H9 (cell line): ENCODE measurements around the gene GRB10. TPM values are rescaled to one million over a fixed set of nuclear protein-coding genes. Genes with fewer than 3 reads are reported as not detected.

Source experiments
- DNase-seq: peaks from one replicate; pipeline ENCODE4 v3.0.0-alpha.2; 2017
- H2AFZ ChIP-seq: one replicate; pipeline ENCODE4 v1.6.1; 2013; ENCODE audit warnings: mild to moderate bottlenecking, low read length, control low read depth, moderate library complexity
- H2AK5ac ChIP-seq: 2 replicates; pipeline ENCODE4 v1.6.1; 2013; ENCODE audit warnings: low read length, control low read depth, mixed read lengths; ENCODE audit not compliant: insufficient read length
- H2BK120ac ChIP-seq: one replicate; pipeline ENCODE4 v1.6.1; 2013; ENCODE audit warnings: low read depth, mild to moderate bottlenecking, low read length, control low read depth, inconsistent platforms; ENCODE audit not compliant: poor library complexity, severe bottlenecking
- H2BK12ac ChIP-seq: 2 replicates; pipeline ENCODE4 v1.6.1; 2013; ENCODE audit warnings: low read length, control low read depth, mixed read lengths, low read depth; ENCODE audit not compliant: insufficient read length
- H2BK15ac ChIP-seq: 2 replicates; pipeline ENCODE4 v1.6.1; 2013; ENCODE audit warnings: low read depth, low read length, control low read depth
- H2BK20ac ChIP-seq: one replicate; pipeline ENCODE4 v1.6.1; 2013; ENCODE audit warnings: low read depth, mild to moderate bottlenecking, low read length, control low read depth, inconsistent platforms; ENCODE audit not compliant: poor library complexity, severe bottlenecking
- H2BK5ac ChIP-seq: 2 replicates; pipeline ENCODE4 v1.6.1; 2013; ENCODE audit warnings: low read length, control low read depth, mixed read lengths; ENCODE audit not compliant: insufficient read length
- H3K14ac ChIP-seq: 2 replicates; pipeline ENCODE4 v1.6.1; 2013; ENCODE audit warnings: low read length, control low read depth; ENCODE audit not compliant: insufficient read depth
- H3K18ac ChIP-seq: 2 replicates; pipeline ENCODE4 v1.6.1; 2013; ENCODE audit warnings: low read depth, mild to moderate bottlenecking, mixed read lengths, low read length, control low read depth; ENCODE audit not compliant: insufficient read length
- H3K23ac ChIP-seq: 2 replicates; pipeline ENCODE4 v1.6.1; 2013; ENCODE audit warnings: low read length, control low read depth, mixed read lengths, low read depth; ENCODE audit not compliant: insufficient read length
- H3K23me2 ChIP-seq: 2 replicates; pipeline ENCODE4 v1.6.1; 2013; ENCODE audit warnings: low read depth, mild to moderate bottlenecking, mixed read lengths, low read length, control low read depth; ENCODE audit not compliant: insufficient read length, poor library complexity, severe bottlenecking
- H3K27ac ChIP-seq: 2 replicates; pipeline ENCODE4 v1.5.1; 2013; ENCODE audit warnings: low read length, control low read depth, mixed read lengths, low read depth; ENCODE audit not compliant: insufficient read length
- H3K27me3 ChIP-seq: 2 replicates; pipeline ENCODE4 v1.6.1; 2013; ENCODE audit warnings: low read length, control low read depth, inconsistent platforms; ENCODE audit not compliant: insufficient read depth
- H3K4ac ChIP-seq: 2 replicates; pipeline ENCODE4 v1.6.1; 2013; ENCODE audit warnings: low read depth, mild to moderate bottlenecking, control low read depth, inconsistent platforms, low read length, moderate library complexity
- H3K4me1 ChIP-seq: 2 replicates; pipeline ENCODE4 v1.6.1; 2013; ENCODE audit warnings: low read length, control low read depth, inconsistent platforms; ENCODE audit not compliant: insufficient read depth
- H3K4me2 ChIP-seq: 2 replicates; pipeline ENCODE4 v1.6.1; 2013; ENCODE audit warnings: low read length, control low read depth, mixed read lengths; ENCODE audit not compliant: insufficient read length, insufficient read depth
- H3K56ac ChIP-seq: 2 replicates; pipeline ENCODE4 v1.6.1; 2013; ENCODE audit warnings: low read depth, mild to moderate bottlenecking, mixed read lengths, low read length, control low read depth; ENCODE audit not compliant: insufficient read length
- H3K79me1 ChIP-seq: 2 replicates; pipeline ENCODE4 v1.6.1; 2013; ENCODE audit warnings: low read depth, mild to moderate bottlenecking, moderate library complexity, low read length, control low read depth, inconsistent platforms; ENCODE audit not compliant: insufficient read depth, poor library complexity, severe bottlenecking
- H3K79me2 ChIP-seq: 2 replicates; pipeline ENCODE4 v1.6.1; 2013; ENCODE audit warnings: low read length, control low read depth, inconsistent platforms; ENCODE audit not compliant: insufficient read depth
- H3K9ac ChIP-seq: 2 replicates; pipeline ENCODE4 v1.6.1; 2013; ENCODE audit warnings: low read length, control low read depth, mixed read lengths; ENCODE audit not compliant: insufficient read length; ENCODE audit errors: extremely low read depth
- H3K9me3 ChIP-seq: one replicate; pipeline ENCODE4 v1.6.1; 2013; ENCODE audit warnings: low read depth, low read length, inconsistent platforms; ENCODE audit not compliant: control insufficient read depth
- H3T11ph ChIP-seq: one replicate; pipeline ENCODE4 v1.6.1; 2013; ENCODE audit warnings: mild to moderate bottlenecking, low read length, control low read depth, inconsistent platforms
- H4K20me1 ChIP-seq: one replicate; pipeline ENCODE4 v1.6.1; 2013; ENCODE audit not compliant: control insufficient read depth, insufficient read length, insufficient read depth
- H4K5ac ChIP-seq: 2 replicates; pipeline ENCODE4 v1.6.1; 2013; ENCODE audit warnings: low read depth, mild to moderate bottlenecking, mixed read lengths, low read length, control low read depth; ENCODE audit not compliant: insufficient read length
- H4K8ac ChIP-seq: replicated peaks from 2 replicates; pipeline ENCODE4 v1.6.1; 2013; ENCODE audit warnings: low read length, control low read depth, mixed read lengths, low read depth; ENCODE audit not compliant: insufficient read length
- H4K91ac ChIP-seq: 2 replicates; pipeline ENCODE4 v1.6.1; 2013; ENCODE audit warnings: low read depth, mild to moderate bottlenecking, moderate library complexity, mixed read lengths, low read length, control low read depth; ENCODE audit not compliant: insufficient read length
- H3K27ac Mint-ChIP-seq, 3 experiments: 2 replicates in 2 of 3; 3 replicates in 1 of 3; pipeline ENCODE4 v1.8.0; 2020 to 2021; ENCODE audit warnings: mixed read lengths in 3 of 3, mild to moderate bottlenecking in 1 of 3, moderate library complexity in 1 of 3
- H3K27me3 Mint-ChIP-seq: 2 replicates; pipeline ENCODE4 v1.8.0; 2021; ENCODE audit warnings: low read depth, mild to moderate bottlenecking, moderate library complexity, mixed read lengths
- H3K36me3 Mint-ChIP-seq, 3 experiments: 2 replicates in 2 of 3; 3 replicates in 1 of 3; pipeline ENCODE4 v1.8.0; 2020 to 2021; ENCODE audit warnings: low read depth in 3 of 3, mixed read lengths in 3 of 3; ENCODE audit not compliant: insufficient read depth in 1 of 3
- H3K4me1 Mint-ChIP-seq, 2 experiments: 2 replicates each; pipeline ENCODE4 v1.8.0; 2020; ENCODE audit warnings: mixed read lengths in 2 of 2
- H3K4me3 Mint-ChIP-seq, 2 experiments: 2 replicates in 1 of 2; 3 replicates in 1 of 2; pipeline ENCODE4 v1.8.0; 2020 to 2021; ENCODE audit warnings: mild to moderate bottlenecking in 2 of 2, mixed read lengths in 2 of 2, moderate library complexity in 1 of 2
- H3K9me3 Mint-ChIP-seq, 2 experiments: 2 replicates in 1 of 2; 3 replicates in 1 of 2; pipeline ENCODE4 v1.8.0; 2020; ENCODE audit warnings: mild to moderate bottlenecking in 2 of 2, mixed read lengths in 2 of 2, moderate library complexity in 1 of 2
- CTCF ChIP-seq: fragments of 200-600 bp; sonication (generic); conservative IDR thresholded peaks from 3 replicates; pipeline ENCODE4 v1.8.0; 2021; ENCODE audit warnings: antibody characterized with exemption, mild to moderate bottlenecking
- WGBS: extraction: QIAGEN DNeasy Blood & Tissue Kit; methylation state at CpG from one replicate; pipeline ENCODE4 v1.1.7; 2013; ENCODE audit warnings: missing lambda C conversion rate, low lambda C conversion rate, mixed read lengths; ENCODE audit not compliant: insufficient read length; ENCODE audit errors: extremely low coverage; 5-methylcytosine and 5-hydroxymethylcytosine counted together
- total RNA-seq: library from RNA; stranded (reverse); gene quantifications from 2 replicates; pipeline ENCODE4 v1.2.1, GENCODE V29; 2021

Gene GRB10
- total RNA-seq, 1 experiment from 2014 or later: 108 TPM

- no peaks in the 10 kb centered on the region for H3K23me2 ChIP-seq
- peaks cover 26 to 31% of the 10 kb centered on the region in 2 experiments for H3K9me3 Mint-ChIP-seq
- H2AFZ ChIP-seq: no peak overlapping the region
- H3K4ac ChIP-seq: no peak overlapping the region
- H2BK12ac ChIP-seq: no peak overlapping the region
- peaks cover 11 to 19% (median 17%) of the 10 kb centered on the region in 3 experiments; a peak in 6 of 7 replicates for H3K36me3 Mint-ChIP-seq
- H3K23ac ChIP-seq: no peak overlapping the region
- H2BK20ac ChIP-seq: no peak overlapping the region
- no peak for TF ChIP-seq CTCF
- no peak for DNase-seq
- no peak overlapping the region for H3K27ac ChIP-seq
- H4K8ac ChIP-seq: no peak overlapping the region
- no peaks in the 10 kb centered on the region for H3K9me3 ChIP-seq
- H3K4me1 ChIP-seq: no peaks in the 10 kb centered on the region
- no peak overlapping the region for H3K18ac ChIP-seq
- no peak overlapping the region for H2BK15ac ChIP-seq
- no peak overlapping the region for H3K4me2 ChIP-seq
- no peak overlapping the region for H2BK5ac ChIP-seq
- H3K4me3 Mint-ChIP-seq: no peak overlapping the region
- H2BK120ac ChIP-seq: no peak overlapping the region
- H4K20me1 ChIP-seq: no peaks in the 10 kb centered on the region
- no peak overlapping the region for H3K56ac ChIP-seq
- WGBS: no CpG with 5 or more reads among the region's 6 CpGs
- H3T11ph ChIP-seq: no peak overlapping the region
- H3K79me1 ChIP-seq: no peaks in the 10 kb centered on the region
- peaks cover 0 to 6% of the 10 kb centered on the region in 2 experiments; a peak in 2 of 4 replicates for H3K4me1 Mint-ChIP-seq
- peaks cover 14% of the 10 kb centered on the region for H3K27me3 Mint-ChIP-seq
- no peaks in the 10 kb centered on the region for H3K79me2 ChIP-seq
- no peak overlapping the region for H4K91ac ChIP-seq
- H3K14ac ChIP-seq: no peak overlapping the region; the same call in 1 of the 2 replicates
- no peak overlapping the region for H2AK5ac ChIP-seq
- H3K27me3 ChIP-seq: no peaks in the 10 kb centered on the region
- H3K27ac Mint-ChIP-seq: no peak overlapping the region; a peak in 1 of 7 replicates
- H3K9ac ChIP-seq: no peak overlapping the region
- H4K5ac ChIP-seq: no peak overlapping the region
Measured at GRCh38 chr7:50567715-50568261, 214.9 kb downstream of the GRB10 start.
